ENCODE results near the gene PPIF.

DNA sequence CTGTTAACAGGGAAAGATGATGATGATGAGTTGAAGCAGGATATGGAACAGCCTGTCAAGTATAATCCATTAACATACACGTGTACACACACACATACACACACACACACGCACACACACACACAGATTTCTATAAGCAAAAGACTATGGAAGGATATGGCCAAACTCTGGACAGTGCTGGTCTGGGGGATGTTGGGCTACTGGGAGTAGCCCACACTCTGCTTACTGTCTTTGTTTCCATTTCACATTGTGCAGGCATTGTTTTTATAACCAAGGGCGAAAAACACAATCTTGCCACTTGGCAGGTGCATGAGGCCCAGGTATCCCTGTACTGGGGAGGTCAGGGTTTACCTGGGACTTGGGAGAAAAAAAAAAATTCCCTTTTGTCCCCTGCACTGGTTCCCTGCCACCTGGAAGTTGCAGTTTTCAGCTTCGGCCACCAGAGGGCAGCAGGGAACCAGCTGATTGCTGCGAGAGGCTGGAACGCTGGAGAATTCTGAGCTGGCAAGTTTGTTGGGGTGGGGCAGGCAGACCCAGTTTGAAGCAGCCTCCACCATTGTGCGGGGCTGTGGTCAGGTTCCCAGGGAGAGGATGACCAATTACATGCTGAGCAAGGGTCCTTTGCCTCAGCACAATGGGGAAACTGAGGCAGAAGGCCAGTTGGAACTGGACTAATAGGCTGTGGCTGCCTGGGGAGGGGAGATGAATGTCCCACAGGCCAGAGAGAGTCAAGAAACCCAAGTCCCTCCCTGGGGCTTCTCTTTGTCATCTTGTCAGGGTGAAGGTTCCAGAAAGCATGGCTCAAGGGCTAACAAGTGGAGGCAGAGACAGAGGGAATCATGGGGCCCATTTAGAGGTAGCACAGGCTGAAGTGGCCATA lies 27.3 kb downstream of the PPIF start:
- TF ChIP-seq POLR2A (IDR thresholded peaks at IDR 0.05; ENCODE audit: low read length) (no peak), GATA1 (IDR thresholded peaks at IDR 0.05; ENCODE audit: low read depth, low read length) (no peak)

Measured in erythroblast (primary cell).